HL-60/S4 (cell line): ENCODE data around the gene MORF4L1.
"Not testable (repeated sequence)": the region's sequence is repeated elsewhere in the genome, so short reads cannot be mapped to it uniquely, and the experiment has no call there.

Experiments
- in situ Hi-C: fragments of 300-500 bp; cut with MboI; formaldehyde crosslinking; loops from 2 replicates; pipeline ENCODE4 v1.14.3; 2022; ENCODE audit warnings: low sequenced_read_pairs

MORF4L1 gene

DNA sequence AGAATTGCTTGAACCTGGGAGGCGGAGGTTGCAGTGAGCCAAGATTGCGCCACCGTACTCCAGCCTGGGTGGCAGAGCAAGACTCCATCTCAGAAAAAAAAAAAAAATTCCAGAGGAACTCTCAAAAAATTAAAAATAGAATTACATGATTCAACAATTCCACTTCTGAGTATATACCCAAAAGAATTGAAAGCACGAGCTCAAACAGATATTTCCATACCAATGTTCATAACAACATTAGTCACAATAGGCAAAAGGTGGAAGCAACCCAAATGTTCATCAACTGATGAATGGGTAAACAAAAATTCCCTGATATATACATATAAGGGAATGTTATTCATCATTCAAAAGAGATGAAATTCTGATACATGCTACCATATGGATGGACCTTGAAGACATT, 16.9 kb upstream of the MORF4L1 start:
- in situ Hi-C loops: no loop called here

- in situ Hi-C loops: no loop called here
Observed at GRCh38 chr15:78859971-78860719, 12.5 kb upstream of the MORF4L1 start.

DNA sequence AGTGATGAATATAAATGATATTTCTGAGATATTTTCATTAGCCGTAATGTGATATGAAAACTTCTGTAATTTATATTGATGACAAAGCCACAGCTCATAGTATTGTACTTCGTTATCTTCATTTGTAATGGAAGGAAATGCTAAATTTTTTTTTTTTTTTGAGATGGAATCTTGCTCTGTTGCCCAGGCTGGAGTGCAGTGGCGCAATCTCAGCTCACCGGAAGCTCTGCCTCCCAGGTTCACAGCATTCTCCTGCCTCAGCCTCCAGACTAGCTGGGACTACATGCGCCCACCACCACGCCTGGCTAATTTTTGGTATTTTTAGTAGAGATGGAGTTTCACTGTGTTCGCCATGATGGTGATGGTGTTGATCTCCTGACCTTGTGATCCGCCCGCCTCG, 7.1 kb upstream of the MORF4L1 start:
- in situ Hi-C loops: not testable (repeated sequence)

DNA sequence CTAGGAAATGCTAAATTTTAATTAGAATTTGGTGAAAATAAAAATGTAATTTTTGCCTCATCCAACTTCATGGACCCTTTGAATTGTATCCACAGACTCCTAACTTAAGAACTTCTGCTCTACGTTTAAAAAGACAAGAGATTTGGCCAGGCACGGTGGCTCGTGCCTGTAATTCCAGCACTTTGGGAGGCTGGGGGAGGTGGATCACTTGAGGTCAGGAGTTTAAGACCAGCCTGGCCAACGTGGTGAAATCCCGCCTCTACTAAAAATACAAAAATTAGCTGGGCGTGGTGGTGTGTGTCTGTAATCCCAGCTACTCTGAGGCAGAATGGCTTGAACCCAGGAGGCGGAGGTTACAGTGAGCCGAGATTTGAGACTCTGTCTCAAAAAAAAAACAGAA, 6.7 kb upstream of the MORF4L1 start:
- in situ Hi-C loops: not testable (repeated sequence)

DNA sequence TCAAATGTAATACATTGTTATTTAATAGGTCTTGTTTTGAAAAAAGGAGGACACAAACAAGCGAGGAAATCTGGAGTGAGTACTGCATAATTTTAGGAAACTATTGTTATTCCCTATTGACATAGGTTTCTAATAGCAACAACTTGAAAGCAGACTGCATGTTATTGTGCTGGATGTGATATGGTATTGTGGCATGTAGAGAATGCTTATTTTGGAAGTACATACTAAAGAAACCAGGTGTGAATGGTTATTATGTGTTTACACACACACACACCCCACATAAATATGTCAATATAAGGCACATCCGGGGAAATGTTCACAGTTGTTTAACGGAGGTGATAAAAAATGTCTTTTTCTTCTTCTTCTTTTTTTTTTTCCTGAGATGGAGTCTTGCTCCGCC, 5.9 kb upstream of the MORF4L1 start:
- in situ Hi-C loops: no loop called here

- in situ Hi-C loops: no loop called here
Observed at GRCh38 chr15:78868366-78868765, 4.3 kb upstream of the MORF4L1 start.

DNA sequence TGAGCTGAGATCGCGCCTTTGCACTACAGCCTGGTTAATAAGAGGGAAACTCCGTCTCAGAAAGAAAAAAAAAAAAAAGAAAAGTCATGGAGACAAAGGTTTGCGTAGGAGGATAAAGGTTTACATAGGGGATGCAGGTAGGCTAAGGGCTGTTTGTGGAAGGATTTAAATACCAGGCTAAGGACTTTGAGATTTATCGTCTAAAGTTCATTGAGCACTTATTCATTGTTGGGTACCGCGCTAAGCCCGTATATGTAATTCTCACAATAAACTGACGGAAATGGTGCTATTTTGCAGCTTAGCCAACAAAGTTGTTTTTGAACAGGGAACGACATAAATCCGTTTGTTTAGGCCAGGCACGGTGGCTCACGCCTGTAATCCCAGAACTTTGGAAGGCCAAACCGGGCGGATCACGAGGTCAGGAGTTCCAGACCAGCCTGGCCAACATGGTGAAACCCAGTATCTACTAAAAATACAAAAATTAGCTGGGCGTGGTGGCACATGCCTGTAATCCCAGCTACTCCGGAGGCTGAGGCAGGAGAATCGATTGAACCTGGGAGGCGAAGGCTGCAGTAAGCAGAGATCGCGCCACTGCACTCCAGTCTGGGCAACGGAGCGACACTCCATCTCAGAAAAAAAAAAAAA, 1.1 kb upstream of the MORF4L1 start:
- in situ Hi-C loops: not testable (repeated sequence)

DNA sequence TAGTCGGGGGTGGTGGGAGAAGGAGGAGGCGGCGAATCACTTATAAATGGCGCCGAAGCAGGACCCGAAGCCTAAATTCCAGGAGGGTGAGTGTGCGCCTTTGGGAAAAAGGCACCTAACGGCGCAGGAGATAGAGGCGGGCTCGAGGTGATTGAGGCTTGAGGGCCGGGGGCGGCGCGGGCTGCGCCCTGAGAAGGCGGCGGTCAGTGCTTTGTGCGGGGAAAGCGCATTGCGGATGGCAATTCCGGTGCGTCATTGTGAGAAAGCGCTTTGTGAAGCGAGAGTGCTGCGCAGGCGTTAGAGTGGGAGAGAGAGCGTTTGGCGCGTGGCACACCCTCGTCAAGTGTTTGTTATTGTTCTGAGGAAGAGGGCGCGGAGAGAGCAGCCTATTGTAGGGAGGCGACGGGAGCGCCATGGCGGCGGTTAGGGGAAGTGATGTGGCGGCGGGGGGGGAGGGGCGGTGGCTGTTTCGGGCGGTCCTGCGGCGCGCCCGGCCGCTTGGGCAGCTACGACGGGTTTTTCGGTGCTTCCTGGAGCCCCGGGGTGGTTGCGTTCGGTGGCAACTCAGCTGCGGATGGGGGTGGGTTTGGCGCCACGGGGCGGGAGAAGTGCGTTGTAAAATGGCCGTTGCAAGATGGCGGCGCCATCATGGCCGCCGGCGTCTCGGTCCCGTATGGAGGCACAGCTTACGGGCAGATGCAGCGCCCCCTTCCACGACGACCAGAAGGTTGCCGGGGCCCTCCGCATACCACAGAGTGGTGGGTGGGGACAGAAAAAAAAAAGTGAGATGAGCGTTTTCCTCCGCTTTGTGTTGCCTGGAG, 492 bp downstream of the MORF4L1 start:
- in situ Hi-C loops: no loop called here

DNA sequence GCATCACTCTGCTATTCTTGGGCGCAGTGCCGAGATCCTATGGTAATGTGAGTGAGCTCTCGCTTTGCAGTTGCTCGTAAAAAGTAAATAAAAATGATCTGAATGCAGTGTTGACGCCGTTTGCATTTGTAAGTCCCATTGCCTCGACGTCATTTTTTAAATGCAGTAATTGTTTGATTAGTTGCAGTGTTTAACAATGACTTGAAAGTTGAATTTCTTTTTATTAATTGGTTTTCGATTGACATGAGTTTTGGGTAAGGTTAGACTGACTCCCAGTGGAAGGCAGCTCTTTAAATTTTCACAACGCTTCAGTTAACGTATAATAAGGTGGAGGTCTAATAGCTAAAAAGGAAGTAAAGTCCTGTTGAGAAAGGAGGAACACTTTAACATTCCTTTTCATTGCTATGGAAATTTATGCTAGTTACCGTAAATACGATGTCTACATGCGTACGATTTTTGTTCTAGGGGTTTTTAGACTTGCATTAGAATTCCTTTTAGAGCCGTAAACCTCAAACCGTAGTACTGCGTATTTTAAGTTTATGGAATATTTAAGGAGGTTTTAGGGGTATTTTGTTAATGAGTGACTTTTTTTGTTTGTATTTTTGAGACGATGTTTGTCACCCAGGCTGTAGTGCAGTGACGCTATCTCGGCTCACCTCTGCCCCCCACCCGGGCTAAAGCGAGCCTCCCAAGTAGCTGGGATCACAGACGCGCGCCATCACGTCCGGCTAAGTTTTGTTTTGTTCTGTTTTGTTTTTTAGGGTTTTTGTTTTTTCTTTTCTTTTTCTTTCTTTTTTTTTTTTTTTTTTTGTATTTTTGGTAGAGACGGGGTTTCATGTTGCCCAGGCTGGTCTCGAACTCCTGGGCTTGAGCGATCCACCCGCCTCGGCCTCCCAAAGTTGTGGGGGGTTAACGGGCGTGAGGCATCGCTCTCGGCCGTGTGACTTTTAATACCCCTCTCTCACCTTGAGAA, 1.4 kb downstream of the MORF4L1 start:
- in situ Hi-C loops: no loop called here

DNA sequence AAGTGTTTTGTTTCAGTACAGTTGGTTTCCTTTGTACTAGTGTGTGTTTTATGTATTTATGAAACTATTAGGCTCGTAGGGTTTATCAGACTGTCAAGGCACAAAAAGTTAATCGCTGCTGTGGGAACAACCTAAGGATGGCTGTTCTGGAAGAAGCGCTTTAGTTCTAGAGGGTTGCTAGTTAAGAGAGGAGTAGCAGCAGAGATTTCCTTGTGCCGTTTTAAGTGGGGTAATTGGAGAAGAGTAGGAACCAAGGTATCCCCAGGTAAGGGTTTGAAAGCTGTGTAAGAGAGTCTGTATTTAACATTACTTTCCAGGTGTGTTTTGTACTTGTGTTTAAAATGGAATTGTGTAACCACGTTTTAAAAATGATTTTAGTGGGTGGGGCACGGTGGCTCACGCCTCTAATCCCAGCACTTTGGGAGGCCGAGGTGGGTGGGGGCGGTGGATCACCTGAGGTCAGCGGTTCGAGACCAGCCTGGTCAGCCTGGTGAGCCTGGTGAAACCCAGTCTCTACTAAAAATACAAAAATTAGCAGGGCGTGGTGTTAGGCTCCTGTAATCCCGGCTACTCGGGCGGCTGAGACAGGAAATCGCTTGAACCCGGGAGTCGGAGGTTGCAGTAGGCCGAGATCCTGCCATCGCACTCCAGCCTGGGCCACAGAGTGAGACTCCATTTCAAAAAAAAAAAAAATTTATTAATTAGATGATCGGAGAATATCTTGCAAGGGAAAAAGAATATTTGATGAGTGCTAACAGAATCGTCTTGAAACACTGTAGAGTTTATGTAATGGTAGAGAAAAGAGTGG, 2.6 kb downstream of the MORF4L1 start:
- in situ Hi-C loops: no loop called here

DNA sequence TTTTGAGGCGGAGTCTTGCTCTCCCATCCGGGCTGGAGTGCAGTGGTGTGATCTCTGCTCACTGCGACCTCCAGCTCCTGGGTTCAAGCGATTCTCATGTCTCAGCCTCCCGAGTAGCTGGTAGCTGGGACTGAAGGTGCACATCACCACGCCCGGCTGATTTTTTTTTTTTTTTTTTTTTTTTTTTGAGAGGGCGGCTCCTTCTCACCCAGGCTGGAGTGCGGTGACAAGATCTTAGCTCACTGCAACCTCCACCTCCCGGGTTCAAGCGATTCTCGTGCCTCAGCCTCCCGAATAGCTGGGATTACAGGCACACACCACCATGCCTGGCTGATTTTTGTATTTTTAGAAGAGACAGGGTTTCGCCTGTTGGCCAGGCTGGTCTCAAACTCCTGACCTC, 4.3 kb downstream of the MORF4L1 start:
- in situ Hi-C loops: not testable (repeated sequence)

DNA sequence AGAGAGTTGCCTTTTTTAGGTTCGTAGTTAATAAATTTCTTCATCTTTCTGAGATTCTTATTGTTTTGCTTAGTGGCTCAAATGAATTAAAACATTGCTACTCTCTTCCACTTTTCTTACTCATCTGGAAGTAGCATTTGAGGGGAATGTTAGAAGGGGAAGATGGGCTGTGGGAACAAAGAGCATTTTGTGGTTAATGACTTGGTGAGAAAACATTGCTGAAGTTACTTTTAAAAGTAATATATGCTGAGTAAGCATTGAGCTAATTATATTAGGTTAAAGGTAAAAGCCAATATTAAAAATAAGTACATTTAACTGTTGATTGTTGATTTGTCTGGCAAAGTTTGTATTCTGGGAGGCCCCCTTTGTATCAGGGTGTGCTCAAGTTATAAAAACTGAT, 5.7 kb downstream of the MORF4L1 start:
- in situ Hi-C loops: no loop called here

- in situ Hi-C loops: no loop called here
Observed at GRCh38 chr15:78879517-78880241, 7.0 kb downstream of the MORF4L1 start.

DNA sequence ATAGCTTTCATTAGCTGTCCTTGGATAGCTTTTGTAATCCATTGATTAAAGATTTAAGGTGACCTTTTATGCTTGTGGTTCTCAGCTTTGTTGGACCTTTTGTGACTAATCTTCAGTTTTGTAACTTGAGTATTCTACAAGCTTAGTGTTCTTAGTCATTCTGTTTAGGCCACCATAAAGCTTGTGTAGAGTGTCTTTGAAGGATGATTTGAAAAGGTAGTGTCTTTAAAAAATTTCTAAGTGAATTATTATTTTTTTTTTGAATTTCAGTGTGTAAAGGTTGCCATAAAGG, 7.5 kb downstream of the MORF4L1 start:
- in situ Hi-C loops: no loop called here

GRCh38 chr15:78880813-78881212, 8.1 kb downstream of the MORF4L1 start:
- in situ Hi-C loops: no loop called here

- in situ Hi-C loops: no loop called here
Observed at GRCh38 chr15:78881681-78882080, 9.0 kb downstream of the MORF4L1 start.

DNA sequence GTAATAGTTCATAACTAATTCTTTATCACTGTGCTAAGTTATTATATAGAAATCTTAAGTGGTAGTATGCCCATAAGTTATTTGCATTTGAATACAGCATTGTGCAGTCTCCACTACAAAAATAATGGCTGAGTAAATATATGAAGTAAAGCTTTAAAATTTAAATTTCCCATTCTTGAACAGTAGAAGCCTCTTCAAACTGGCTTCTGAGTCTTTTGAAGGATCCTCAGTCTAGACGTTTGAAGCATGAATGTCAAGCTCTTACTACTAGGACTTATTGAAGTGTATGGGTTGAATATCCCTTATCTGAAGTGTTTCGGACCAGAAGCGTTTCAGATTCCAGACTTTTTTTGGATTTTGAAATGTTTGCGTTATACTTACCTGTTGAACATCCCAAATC, 16.3 kb downstream of the MORF4L1 start:
- in situ Hi-C loops: no loop called here

GRCh38 chr15:78893538-78893937, 20.8 kb downstream of the MORF4L1 start:
- in situ Hi-C loops: no loop called here

DNA sequence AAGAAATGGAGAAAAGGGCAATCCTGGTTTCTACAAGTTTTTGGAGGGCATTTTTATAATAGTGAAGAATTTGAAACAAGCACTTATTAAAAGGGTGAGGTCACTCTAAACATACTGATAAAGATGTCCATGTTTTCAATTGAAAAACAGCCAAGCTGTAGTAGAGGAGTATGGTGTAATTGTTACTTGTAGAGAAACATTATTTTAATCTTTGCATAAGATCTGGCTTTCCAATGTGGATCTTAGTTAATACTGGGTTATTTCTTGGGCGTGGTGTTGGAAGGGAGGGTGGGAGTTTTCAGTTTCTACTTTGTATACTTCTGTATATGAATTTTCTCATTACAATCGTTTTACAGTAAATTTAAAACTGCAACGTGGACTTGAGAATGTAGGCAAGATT, 22.8 kb downstream of the MORF4L1 start:
- in situ Hi-C loops: no loop called here
